Measurements from ENCODE around the gene HOXB1. TPM values are rescaled to one million over a fixed set of nuclear protein-coding genes. Genes with fewer than 3 reads are reported as not detected.

The HOXB1 gene
- total RNA-seq (not detected), polyA plus RNA-seq (not detected), total RNA-seq (not detected)

DNA sequence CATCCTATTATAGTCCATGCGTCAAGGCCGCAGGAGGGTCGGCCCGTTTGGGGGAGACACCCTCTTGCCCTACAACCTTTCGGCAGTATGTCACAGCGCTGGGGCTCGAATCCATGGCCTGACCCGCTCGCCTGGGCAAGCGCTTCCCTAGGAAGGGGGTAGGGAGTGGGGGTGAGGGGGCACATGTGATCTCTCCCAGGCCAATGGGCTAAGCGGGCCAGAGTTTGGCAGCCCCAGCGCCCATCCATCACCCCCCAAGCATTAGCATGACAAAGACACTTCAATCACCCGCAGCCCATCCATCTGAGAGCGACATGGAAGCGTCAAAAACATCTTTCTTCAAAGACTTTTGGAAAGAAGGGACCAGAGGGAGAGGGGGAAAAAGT lies at the start of gene HOXB1:
Gene HOXB1, minus strand, starts transcription at position 125 of the 386 bp plus-strand sequence. Its CDS starts 107 bp downstream, at position 18.
- no peak within 1 kb of the TSS for H3K27ac Mint-ChIP-seq
- no peaks in the 10 kb centered on the region for H3K9me3 Mint-ChIP-seq
- ChIA-PET POLR2A (no interaction called here), CTCF (no interaction called here)
- H3K36me3 Mint-ChIP-seq = peaks cover 0 to 6% (median 0%) of the 10 kb centered on the region in 5 donors
- H3K4me3 Mint-ChIP-seq = peak within 1 kb of the TSS in 1 of 10 donors; percentile 14
- H3K27me3 ChIP-seq (ENCODE audit: control insufficient read depth in 2 of 2, insufficient read depth in 2 of 2, low read length in 2 of 2) = peaks cover 0 to 3% of the 10 kb centered on the region in 2 donors
- H3K9me3 ChIP-seq (ENCODE audit: control insufficient read depth in 2 of 3, low read length in 3 of 3) = no peaks in the 10 kb centered on the region
- DNase-seq (no peak), ATAC-seq (no peak)
- no peaks in the 10 kb centered on the region for H3K36me3 ChIP-seq (ENCODE audit: control insufficient read depth in 2 of 3, insufficient read depth in 3 of 3, low read length in 3 of 3)
- intact Hi-C loops (cut with micrococcal nuclease) = no loop called here
- H3K27ac ChIP-seq (ENCODE audit: low read depth, low read length) = no peak within 1 kb of the TSS
- H3K4me1 ChIP-seq (ENCODE audit: control insufficient read depth in 2 of 2, insufficient read depth in 2 of 2, low read length in 2 of 2) = peaks cover 0 to 10% of the 10 kb centered on the region in 2 donors
- peaks cover 0 to 13% (median 10%) of the 10 kb centered on the region in 7 donors for H3K4me1 Mint-ChIP-seq
- no peak within 1 kb of the TSS for H3K4me3 ChIP-seq (ENCODE audit: low read length)
- peaks cover 9 to 45% (median 13%) of the 10 kb centered on the region in 5 donors for H3K27me3 Mint-ChIP-seq

DNA sequence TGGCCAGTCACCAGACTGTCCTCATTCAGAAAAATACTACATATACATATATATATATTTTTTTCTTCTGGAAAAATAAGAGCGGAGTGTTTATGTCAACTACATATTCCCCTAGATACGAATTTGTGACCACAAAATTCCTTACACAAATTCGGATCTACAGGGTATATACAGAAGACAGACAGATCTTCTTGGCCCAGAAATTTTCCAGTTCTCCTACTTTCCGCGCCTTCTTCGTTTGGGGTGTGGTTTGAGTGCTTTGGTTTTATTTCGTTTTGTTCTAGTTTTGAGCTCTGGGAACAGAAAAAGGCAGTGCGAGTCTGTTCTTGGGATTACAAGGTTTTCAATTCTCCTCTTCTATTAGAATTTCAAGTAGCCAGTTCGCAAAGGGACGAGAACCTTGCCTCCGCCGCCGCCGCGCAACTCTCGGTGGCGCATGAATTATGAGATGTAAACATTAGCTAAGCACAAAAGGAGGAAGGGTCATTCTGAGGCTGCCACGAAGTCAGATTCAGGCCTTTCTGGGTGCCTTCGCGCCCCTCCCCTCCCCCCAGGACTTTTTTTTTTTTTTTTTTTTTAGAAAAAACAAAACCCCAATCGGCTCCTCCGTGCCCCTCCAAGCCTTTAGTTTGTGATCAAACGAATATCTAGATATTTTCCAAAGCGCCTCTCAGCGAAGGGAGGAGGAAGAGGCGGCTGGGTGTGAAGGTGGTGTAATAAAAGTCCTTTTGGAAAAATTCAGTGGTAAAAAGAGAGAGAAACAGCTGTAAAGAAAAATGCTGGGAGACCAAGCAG lies 49.1 kb upstream of the HOXB1 start:
- Mint-ChIP-seq H3K27ac (peak overlapping the region in 2 of 9 donors; percentile 78 to 79), H3K9me3 (peaks cover 0 to 4% (median 0%) of the 10 kb centered on the region in 11 donors), H3K4me3 (peak overlapping the region; percentile 38 to 94 (median 90)), H3K4me1 (peaks cover 12 to 65% (median 53%) of the 10 kb centered on the region in 7 donors), H3K36me3 (peaks cover 0 to 16% (median 0%) of the 10 kb centered on the region in 5 donors), H3K27me3 (peaks cover 60 to 78% (median 63%) of the 10 kb centered on the region in 5 donors)
- Histone ChIP-seq H3K27me3 (ENCODE audit: control insufficient read depth in 2 of 2, insufficient read depth in 2 of 2, low read length in 2 of 2) (peaks cover 6 to 41% of the 10 kb centered on the region in 2 donors), H3K36me3 (ENCODE audit: control insufficient read depth in 2 of 3, insufficient read depth in 3 of 3, low read length in 3 of 3) (no peaks in the 10 kb centered on the region), H3K27ac (ENCODE audit: low read depth, low read length) (no peak overlapping the region), H3K4me1 (ENCODE audit: control insufficient read depth in 2 of 2, insufficient read depth in 2 of 2, low read length in 2 of 2) (peaks cover 15 to 28% of the 10 kb centered on the region in 2 donors), H3K4me3 (ENCODE audit: low read length) (no peak overlapping the region), H3K9me3 (ENCODE audit: control insufficient read depth in 2 of 3, low read length in 3 of 3) (no peaks in the 10 kb centered on the region)
- intact Hi-C loops (cut with micrococcal nuclease) = loop anchor here in 1 of 2 donors (5.0 kb wide), 1 partner anchor 68 kb away; no protein-coding TSS in a partner anchor
- no peak for DNase-seq
- ATAC-seq = no peak
- POLR2A ChIA-PET = interaction anchor here (0.6 to 1.1 kb wide), 3 partner anchors 34 to 279 kb away, joined by 3 to 4 read pairs (median 3); no protein-coding TSS in a partner anchor
- CTCF ChIA-PET = interaction anchor here (0.7 kb wide), 1 partner anchor 18 kb away, joined by 3 read pairs; no protein-coding TSS in a partner anchor

DNA sequence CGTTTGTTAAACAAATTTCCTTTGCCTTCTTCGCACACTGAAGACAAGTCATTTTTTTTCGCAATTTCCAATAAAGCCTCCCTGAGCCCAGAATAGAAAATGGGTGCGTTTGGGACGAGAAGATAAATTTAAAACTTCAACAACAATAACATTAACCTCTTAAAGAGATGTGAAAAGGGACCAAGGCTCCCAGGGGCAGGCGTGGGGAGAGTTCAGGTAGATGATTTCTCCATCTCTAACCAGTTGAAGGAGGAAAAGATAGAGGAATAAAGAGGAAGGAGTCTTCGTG lies 48.6 kb upstream of the HOXB1 start:
- Mint-ChIP-seq H3K4me1 (peaks cover 12 to 63% (median 52%) of the 10 kb centered on the region in 7 donors), H3K36me3 (peaks cover 0 to 16% (median 0%) of the 10 kb centered on the region in 5 donors), H3K27ac (peak overlapping the region in 2 of 9 donors; percentile 69 to 78), H3K9me3 (peaks cover 0 to 4% (median 0%) of the 10 kb centered on the region in 11 donors), H3K4me3 (peak overlapping the region; percentile 88 to 94 (median 90)), H3K27me3 (peaks cover 55 to 77% (median 58%) of the 10 kb centered on the region in 5 donors)
- no peak for ATAC-seq
- DNase-seq = no peak
- H3K4me1 ChIP-seq (ENCODE audit: control insufficient read depth in 2 of 2, insufficient read depth in 2 of 2, low read length in 2 of 2) = peaks cover 15 to 27% of the 10 kb centered on the region in 2 donors
- H3K36me3 ChIP-seq (ENCODE audit: control insufficient read depth in 2 of 3, insufficient read depth in 3 of 3, low read length in 3 of 3) = no peaks in the 10 kb centered on the region
- ChIA-PET CTCF (interaction anchor here (0.7 to 1.1 kb wide), 2 partner anchors 18 to 87 kb away, joined by 3 to 4 read pairs; no protein-coding TSS in a partner anchor), POLR2A (interaction anchor here (0.7 to 1.2 kb wide), 2 partner anchors 32 to 34 kb away, joined by 3 read pairs; no protein-coding TSS in a partner anchor)
- peaks cover 6 to 40% of the 10 kb centered on the region in 2 donors for H3K27me3 ChIP-seq (ENCODE audit: control insufficient read depth in 2 of 2, insufficient read depth in 2 of 2, low read length in 2 of 2)
- intact Hi-C loops (cut with micrococcal nuclease) = loop anchor here in 1 of 2 donors (5.0 kb wide), 1 partner anchor 67 kb away; no protein-coding TSS in a partner anchor
- H3K4me3 ChIP-seq (ENCODE audit: low read length) = peak overlapping the region; percentile 78
- no peaks in the 10 kb centered on the region for H3K9me3 ChIP-seq (ENCODE audit: control insufficient read depth in 2 of 3, low read length in 3 of 3)
- H3K27ac ChIP-seq (ENCODE audit: low read depth, low read length) = no peak overlapping the region

DNA sequence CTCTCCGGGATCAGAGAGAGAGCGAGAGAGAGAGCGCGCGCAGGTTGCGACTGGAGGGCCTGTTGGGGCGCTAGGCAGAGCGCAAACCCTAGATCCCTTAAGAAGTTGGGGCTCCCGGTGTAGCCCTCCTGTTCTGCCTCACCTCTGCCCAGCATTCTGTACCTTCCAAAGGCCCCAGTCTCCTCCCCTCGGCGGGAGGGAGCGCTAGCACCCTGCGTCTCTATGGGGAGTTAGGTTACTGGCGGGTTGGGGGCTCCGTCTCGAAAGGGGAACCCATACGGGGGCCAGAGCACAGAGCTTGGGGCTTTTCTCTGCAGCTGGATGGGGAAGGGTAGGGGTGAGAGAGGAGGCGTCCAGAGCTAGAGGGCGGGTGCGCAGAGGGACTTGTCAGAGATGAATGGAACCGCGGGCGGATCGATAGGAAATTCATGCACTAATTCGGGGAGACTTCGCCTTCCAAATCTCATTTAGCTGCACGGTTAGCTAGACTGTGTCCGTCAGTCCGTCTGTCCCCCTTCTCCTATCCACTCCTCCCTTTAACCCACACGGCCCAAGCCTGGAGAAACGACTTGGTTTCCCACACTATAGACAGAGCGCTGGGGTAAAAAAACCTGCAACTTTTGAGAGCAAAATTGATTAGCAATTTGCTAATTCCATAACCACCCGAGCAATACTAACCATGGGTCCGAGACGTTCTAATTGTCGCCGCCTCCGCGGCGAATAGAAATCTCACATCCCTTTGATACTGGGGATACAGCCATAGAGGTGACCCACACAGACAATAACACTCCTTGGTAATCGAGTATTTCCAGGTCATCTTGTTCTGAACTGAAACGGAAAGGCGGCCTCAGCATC lies 48.0 kb upstream of the HOXB1 start:
- Mint-ChIP-seq H3K27me3 (peaks cover 49 to 71% (median 55%) of the 10 kb centered on the region in 5 donors), H3K4me1 (peaks cover 12 to 63% (median 52%) of the 10 kb centered on the region in 7 donors), H3K4me3 (peak overlapping the region; percentile 88 to 94 (median 90)), H3K27ac (peak overlapping the region in 7 of 9 donors; percentile 26 to 89 (median 69)), H3K9me3 (peaks cover 0 to 4% (median 0%) of the 10 kb centered on the region in 11 donors), H3K36me3 (peaks cover 0 to 16% (median 0%) of the 10 kb centered on the region in 5 donors)
- Histone ChIP-seq H3K27me3 (ENCODE audit: control insufficient read depth in 2 of 2, insufficient read depth in 2 of 2, low read length in 2 of 2) (peaks cover 6 to 40% of the 10 kb centered on the region in 2 donors), H3K4me1 (ENCODE audit: control insufficient read depth in 2 of 2, insufficient read depth in 2 of 2, low read length in 2 of 2) (peaks cover 15 to 27% of the 10 kb centered on the region in 2 donors), H3K36me3 (ENCODE audit: control insufficient read depth in 2 of 3, insufficient read depth in 3 of 3, low read length in 3 of 3) (no peaks in the 10 kb centered on the region), H3K4me3 (ENCODE audit: low read length) (peak overlapping the region; percentile 78), H3K27ac (ENCODE audit: low read depth, low read length) (no peak overlapping the region), H3K9me3 (ENCODE audit: control insufficient read depth in 2 of 3, low read length in 3 of 3) (no peaks in the 10 kb centered on the region)
- ChIA-PET POLR2A (interaction anchor here (0.7 to 2.1 kb wide), 3 partner anchors 14 to 38 kb away, joined by 3 to 6 read pairs (median 5); partner anchors contain the start of gene HOXB5), CTCF (interaction anchor here (0.8 to 1.1 kb wide), 2 partner anchors 78 to 86 kb away, joined by 3 to 4 read pairs; no protein-coding TSS in a partner anchor)
- intact Hi-C loops (cut with micrococcal nuclease) = loop anchor here (1.0 to 5.0 kb wide), 4 partner anchors 35 to 87 kb away; no protein-coding TSS in a partner anchor
- ATAC-seq (peak; percentile 54), DNase-seq (no peak)

- Mint-ChIP-seq H3K27ac (peak within 1 kb of the TSS; percentile 26 to 89 (median 66)), H3K27me3 (peaks cover 44 to 70% (median 49%) of the 10 kb centered on the region in 5 donors), H3K36me3 (peaks cover 0 to 13% (median 0%) of the 10 kb centered on the region in 5 donors), H3K4me3 (peak within 1 kb of the TSS; percentile 88 to 94 (median 90)), H3K9me3 (peaks cover 0 to 4% (median 0%) of the 10 kb centered on the region in 11 donors), H3K4me1 (peaks cover 12 to 62% (median 52%) of the 10 kb centered on the region in 7 donors)
- CTCF ChIA-PET = interaction anchor here (0.8 to 1.1 kb wide), 2 partner anchors 77 to 85 kb away, joined by 3 to 4 read pairs; no protein-coding TSS in a partner anchor
- intact Hi-C loops (cut with micrococcal nuclease) = loop anchor here (1.0 to 5.0 kb wide), 4 partner anchors 34 to 86 kb away; no protein-coding TSS in a partner anchor
- Histone ChIP-seq H3K4me3 (ENCODE audit: low read length) (peak within 1 kb of the TSS; percentile 78), H3K4me1 (ENCODE audit: control insufficient read depth in 2 of 2, insufficient read depth in 2 of 2, low read length in 2 of 2) (peaks cover 15 to 27% of the 10 kb centered on the region in 2 donors), H3K9me3 (ENCODE audit: control insufficient read depth in 2 of 3, low read length in 3 of 3) (no peaks in the 10 kb centered on the region), H3K27me3 (ENCODE audit: control insufficient read depth in 2 of 2, insufficient read depth in 2 of 2, low read length in 2 of 2) (peaks cover 6 to 36% of the 10 kb centered on the region in 2 donors), H3K36me3 (ENCODE audit: control insufficient read depth in 2 of 3, insufficient read depth in 3 of 3, low read length in 3 of 3) (no peaks in the 10 kb centered on the region), H3K27ac (ENCODE audit: low read depth, low read length) (no peak within 1 kb of the TSS)
- POLR2A ChIA-PET = interaction anchor here (1.2 to 2.1 kb wide), 2 partner anchors 15 to 31 kb away, joined by 3 to 6 read pairs; partner anchors contain the start of gene HOXB5
- ATAC-seq (peak; percentile 83), DNase-seq (peak in 6 of 9 donors; percentile 51 to 74 (median 57))
Observed at GRCh38 chr17:48577946-48578615, 47.3 kb upstream of the HOXB1 start, which contains the start of gene HOXB4. HOXB4 (minus strand) TSS chr17:48578350; CDS start chr17:48578319, 31 bp downstream.

All from naive thymus-derived CD4-positive, alpha-beta T cell (primary cell).